Measurements from ENCODE around the gene CPT1A. TPM values are rescaled to one million over a fixed set of nuclear protein-coding genes. Genes with fewer than 3 reads are reported as not detected.
A peak's percentile ranks its signal among the peaks of the same experiment; 100 is the strongest.

The CPT1A gene
- total RNA-seq, 1 experiment from 2014 or later: 13.1 TPM

GRCh38 chr11:68819362-68819761 is 22.4 kb downstream of the CPT1A start:
- no peaks in the 10 kb centered on the region for H3K9me2 ChIP-seq (replicated peaks; ENCODE audit: insufficient read depth, low read length)
- peaks cover 8% of the 10 kb centered on the region for H3K4me1 ChIP-seq (ENCODE audit: low read length)
- H3K27me3 ChIP-seq (ENCODE audit: low read length): no peaks in the 10 kb centered on the region
- H3K9me3 ChIP-seq (ENCODE audit: low read length): no peaks in the 10 kb centered on the region
- peaks cover 3% of the 10 kb centered on the region; the same call in 1 of the 2 replicates for H3K79me2 ChIP-seq (ENCODE audit: low read length)
- peaks cover 12% of the 10 kb centered on the region; the same call in 1 of the 2 replicates for H4K20me1 ChIP-seq (ENCODE audit: insufficient read depth, low read depth, low read length)
- no peaks in the 10 kb centered on the region for H3K36me3 ChIP-seq (ENCODE audit: insufficient read depth, low read length)
- no peak overlapping the region for H3K4me3 ChIP-seq (ENCODE audit: low read length)
- H2AFZ ChIP-seq (ENCODE audit: low read length): no peak overlapping the region
- no peak overlapping the region for H3K27ac ChIP-seq (ENCODE audit: low read length)
- no peak for DNase-seq
- H3K4me2 ChIP-seq (ENCODE audit: low read depth, low read length, poor library complexity, severe bottlenecking): no peak overlapping the region
- H3K9ac ChIP-seq (ENCODE audit: low read length): no peak overlapping the region

- H3K36me3 ChIP-seq (ENCODE audit: insufficient read depth, low read length): no peaks in the 10 kb centered on the region
- peaks cover 12% of the 10 kb centered on the region; the same call in 1 of the 2 replicates for H4K20me1 ChIP-seq (ENCODE audit: insufficient read depth, low read depth, low read length)
- no peak overlapping the region for H2AFZ ChIP-seq (ENCODE audit: low read length)
- H3K27me3 ChIP-seq (ENCODE audit: low read length): no peaks in the 10 kb centered on the region
- peaks cover 3% of the 10 kb centered on the region; the same call in 1 of the 2 replicates for H3K79me2 ChIP-seq (ENCODE audit: low read length)
- H3K9me2 ChIP-seq (replicated peaks; ENCODE audit: insufficient read depth, low read length): no peaks in the 10 kb centered on the region
- no peaks in the 10 kb centered on the region for H3K9me3 ChIP-seq (ENCODE audit: low read length)
- H3K4me2 ChIP-seq (ENCODE audit: low read depth, low read length, poor library complexity, severe bottlenecking): no peak overlapping the region
- H3K27ac ChIP-seq (ENCODE audit: low read length): no peak overlapping the region
- peaks cover 20% of the 10 kb centered on the region for H3K4me1 ChIP-seq (ENCODE audit: low read length)
- no peak for DNase-seq
- no peak overlapping the region for H3K9ac ChIP-seq (ENCODE audit: low read length)
- no peak overlapping the region for H3K4me3 ChIP-seq (ENCODE audit: low read length)
These were observed 23.5 kb downstream of the CPT1A start for GRCh38 chr11:68818181-68818580.

- Histone ChIP-seq H3K4me1 (ENCODE audit: low read length) (peaks cover 25% of the 10 kb centered on the region), H3K36me3 (ENCODE audit: insufficient read depth, low read length) (no peaks in the 10 kb centered on the region), H3K4me2 (ENCODE audit: low read depth, low read length, poor library complexity, severe bottlenecking) (no peak overlapping the region), H4K20me1 (ENCODE audit: insufficient read depth, low read depth, low read length) (peaks cover 8% of the 10 kb centered on the region; the same call in 1 of the 2 replicates), H3K9ac (ENCODE audit: low read length) (no peak overlapping the region), H3K27me3 (ENCODE audit: low read length) (no peaks in the 10 kb centered on the region), H3K79me2 (ENCODE audit: low read length) (peaks cover 2% of the 10 kb centered on the region; the same call in 1 of the 2 replicates), H3K27ac (ENCODE audit: low read length) (no peak overlapping the region), H3K4me3 (ENCODE audit: low read length) (no peak overlapping the region), H2AFZ (ENCODE audit: low read length) (no peak overlapping the region), H3K9me2 (replicated peaks; ENCODE audit: insufficient read depth, low read length) (no peaks in the 10 kb centered on the region), H3K9me3 (ENCODE audit: low read length) (no peaks in the 10 kb centered on the region)
- DNase-seq: no peak
These were observed 24.2 kb downstream of the CPT1A start for GRCh38 chr11:68817554-68817953.

- Histone ChIP-seq H3K4me2 (ENCODE audit: low read depth, low read length, poor library complexity, severe bottlenecking) (no peak overlapping the region), H3K9ac (ENCODE audit: low read length) (no peak overlapping the region), H3K27me3 (ENCODE audit: low read length) (no peaks in the 10 kb centered on the region), H3K4me3 (ENCODE audit: low read length) (no peak overlapping the region), H3K36me3 (ENCODE audit: insufficient read depth, low read length) (no peaks in the 10 kb centered on the region), H3K79me2 (ENCODE audit: low read length) (no peaks in the 10 kb centered on the region), H3K9me2 (replicated peaks; ENCODE audit: insufficient read depth, low read length) (no peaks in the 10 kb centered on the region), H3K27ac (ENCODE audit: low read length) (no peak overlapping the region), H4K20me1 (ENCODE audit: insufficient read depth, low read depth, low read length) (peaks cover 6% of the 10 kb centered on the region; the same call in 1 of the 2 replicates), H2AFZ (ENCODE audit: low read length) (no peak overlapping the region), H3K9me3 (ENCODE audit: low read length) (no peaks in the 10 kb centered on the region), H3K4me1 (ENCODE audit: low read length) (peaks cover 25% of the 10 kb centered on the region)
- no peak for DNase-seq
These were observed 24.7 kb downstream of the CPT1A start for GRCh38 chr11:68816917-68817419.

GRCh38 chr11:68816251-68816776 is 25.4 kb downstream of the CPT1A start:
- Histone ChIP-seq H3K27me3 (ENCODE audit: low read length) (no peaks in the 10 kb centered on the region), H4K20me1 (ENCODE audit: insufficient read depth, low read depth, low read length) (peaks cover 6% of the 10 kb centered on the region; the same call in 1 of the 2 replicates), H3K9me3 (ENCODE audit: low read length) (no peaks in the 10 kb centered on the region), H2AFZ (ENCODE audit: low read length) (no peak overlapping the region), H3K9me2 (replicated peaks; ENCODE audit: insufficient read depth, low read length) (no peaks in the 10 kb centered on the region), H3K4me3 (ENCODE audit: low read length) (no peak overlapping the region), H3K4me1 (ENCODE audit: low read length) (peaks cover 25% of the 10 kb centered on the region), H3K79me2 (ENCODE audit: low read length) (no peaks in the 10 kb centered on the region), H3K4me2 (ENCODE audit: low read depth, low read length, poor library complexity, severe bottlenecking) (no peak overlapping the region), H3K27ac (ENCODE audit: low read length) (no peak overlapping the region), H3K36me3 (ENCODE audit: insufficient read depth, low read length) (no peaks in the 10 kb centered on the region), H3K9ac (ENCODE audit: low read length) (no peak overlapping the region)
- no peak for DNase-seq

GRCh38 chr11:68813773-68814172 is 27.9 kb downstream of the CPT1A start:
- no peak overlapping the region for H3K9ac ChIP-seq (ENCODE audit: low read length)
- no peaks in the 10 kb centered on the region for H3K9me3 ChIP-seq (ENCODE audit: low read length)
- peak overlapping the region; percentile 60 for H3K4me2 ChIP-seq (ENCODE audit: low read depth, low read length, poor library complexity, severe bottlenecking)
- no peaks in the 10 kb centered on the region for H3K36me3 ChIP-seq (ENCODE audit: insufficient read depth, low read length)
- H3K4me3 ChIP-seq (ENCODE audit: low read length): 0 out of 2 replicates have a peak overlapping the region, but pooled peaks have one; percentile 25
- DNase-seq: peak; percentile 82
- peak overlapping the region; percentile 78 for H3K27ac ChIP-seq (ENCODE audit: low read length)
- H4K20me1 ChIP-seq (ENCODE audit: insufficient read depth, low read depth, low read length): peaks cover 6% of the 10 kb centered on the region; the same call in 1 of the 2 replicates
- peaks cover 25% of the 10 kb centered on the region for H3K4me1 ChIP-seq (ENCODE audit: low read length)
- H3K9me2 ChIP-seq (replicated peaks; ENCODE audit: insufficient read depth, low read length): no peaks in the 10 kb centered on the region
- no peaks in the 10 kb centered on the region for H3K79me2 ChIP-seq (ENCODE audit: low read length)
- no peaks in the 10 kb centered on the region for H3K27me3 ChIP-seq (ENCODE audit: low read length)
- H2AFZ ChIP-seq (ENCODE audit: low read length): no peak overlapping the region

GRCh38 chr11:68812526-68812925 is 29.2 kb downstream of the CPT1A start:
- H3K4me2 ChIP-seq (ENCODE audit: low read depth, low read length, poor library complexity, severe bottlenecking): no peak overlapping the region
- no peaks in the 10 kb centered on the region; the same call in 1 of the 2 replicates for H4K20me1 ChIP-seq (ENCODE audit: insufficient read depth, low read depth, low read length)
- H2AFZ ChIP-seq (ENCODE audit: low read length): no peak overlapping the region
- no peaks in the 10 kb centered on the region for H3K9me3 ChIP-seq (ENCODE audit: low read length)
- H3K27me3 ChIP-seq (ENCODE audit: low read length): no peaks in the 10 kb centered on the region
- no peaks in the 10 kb centered on the region for H3K9me2 ChIP-seq (replicated peaks; ENCODE audit: insufficient read depth, low read length)
- no peak for DNase-seq
- H3K36me3 ChIP-seq (ENCODE audit: insufficient read depth, low read length): no peaks in the 10 kb centered on the region
- no peaks in the 10 kb centered on the region for H3K79me2 ChIP-seq (ENCODE audit: low read length)
- H3K27ac ChIP-seq (ENCODE audit: low read length): no peak overlapping the region
- H3K4me3 ChIP-seq (ENCODE audit: low read length): no peak overlapping the region
- H3K9ac ChIP-seq (ENCODE audit: low read length): no peak overlapping the region
- peaks cover 25% of the 10 kb centered on the region for H3K4me1 ChIP-seq (ENCODE audit: low read length)

GRCh38 chr11:68810164-68810563 is 31.6 kb downstream of the CPT1A start:
- no peak overlapping the region for H3K27ac ChIP-seq (ENCODE audit: low read length)
- DNase-seq: no peak
- H3K4me3 ChIP-seq (ENCODE audit: low read length): no peak overlapping the region
- no peaks in the 10 kb centered on the region for H3K9me2 ChIP-seq (replicated peaks; ENCODE audit: insufficient read depth, low read length)
- H2AFZ ChIP-seq (ENCODE audit: low read length): no peak overlapping the region
- no peaks in the 10 kb centered on the region for H4K20me1 ChIP-seq (ENCODE audit: insufficient read depth, low read depth, low read length)
- H3K27me3 ChIP-seq (ENCODE audit: low read length): no peaks in the 10 kb centered on the region
- H3K4me1 ChIP-seq (ENCODE audit: low read length): peaks cover 25% of the 10 kb centered on the region
- H3K9ac ChIP-seq (ENCODE audit: low read length): no peak overlapping the region
- no peaks in the 10 kb centered on the region for H3K36me3 ChIP-seq (ENCODE audit: insufficient read depth, low read length)
- H3K9me3 ChIP-seq (ENCODE audit: low read length): no peaks in the 10 kb centered on the region
- no peaks in the 10 kb centered on the region for H3K79me2 ChIP-seq (ENCODE audit: low read length)
- no peak overlapping the region for H3K4me2 ChIP-seq (ENCODE audit: low read depth, low read length, poor library complexity, severe bottlenecking)

All from Karpas-422 (cell line).